GM21619 (cell line): Measurements from ENCODE around the gene EIF6.
"Not testable (repeated sequence)": the region's sequence is repeated elsewhere in the genome, so short reads cannot be mapped to it uniquely, and the experiment has no call there.

ENCODE experiments used
- ATAC-seq: cut with Tn5 transposase; IDR thresholded peaks from one replicate; pipeline ENCODE4 v1.9.1; 2021; ENCODE audit not compliant: unreplicated experiment

The EIF6 gene

DNA sequence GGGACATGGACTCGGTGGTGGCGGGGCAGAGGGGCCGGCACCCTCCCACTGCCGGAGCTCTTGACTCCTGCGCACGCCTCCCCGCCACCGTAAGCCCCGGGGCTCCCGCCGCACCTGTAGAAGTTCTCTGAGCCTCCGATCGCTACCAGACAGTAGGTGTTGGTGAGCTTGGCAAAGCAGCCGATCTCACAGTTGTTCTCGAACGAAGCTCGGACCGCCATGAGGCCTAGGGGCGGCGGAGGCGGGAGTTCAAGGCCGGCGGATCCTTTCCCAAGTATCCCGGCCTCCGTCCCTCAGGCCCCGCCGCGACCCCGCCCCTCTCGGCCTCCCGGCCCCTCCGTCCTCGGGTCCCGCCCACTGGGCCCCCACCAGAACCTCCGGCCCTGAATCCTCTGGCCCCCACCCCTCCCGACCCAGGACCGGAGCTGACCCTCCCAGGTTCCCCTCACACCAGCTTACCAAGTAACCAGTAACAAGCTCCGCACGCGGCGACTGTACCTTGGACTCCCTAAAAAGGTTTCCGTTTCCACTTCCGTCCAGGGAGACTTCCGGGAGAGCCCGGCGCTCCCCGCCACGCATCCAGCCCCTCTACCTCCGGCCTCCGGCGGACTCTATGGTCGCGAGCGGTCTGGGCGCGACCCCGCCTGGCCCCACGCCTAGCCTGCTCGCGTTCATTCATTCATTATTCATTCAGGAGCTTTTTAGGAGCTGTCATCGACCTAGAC, at the start of gene EIF6:
Gene EIF6, minus strand, starts transcription at position 506 of the 725 bp plus-strand sequence. Its CDS starts 285 bp downstream, at position 221.
- ATAC-seq: peak; percentile 79

GRCh38 chr20:35333606-35334005, 49.0 kb upstream of the EIF6 start:
- no peak for ATAC-seq

DNA sequence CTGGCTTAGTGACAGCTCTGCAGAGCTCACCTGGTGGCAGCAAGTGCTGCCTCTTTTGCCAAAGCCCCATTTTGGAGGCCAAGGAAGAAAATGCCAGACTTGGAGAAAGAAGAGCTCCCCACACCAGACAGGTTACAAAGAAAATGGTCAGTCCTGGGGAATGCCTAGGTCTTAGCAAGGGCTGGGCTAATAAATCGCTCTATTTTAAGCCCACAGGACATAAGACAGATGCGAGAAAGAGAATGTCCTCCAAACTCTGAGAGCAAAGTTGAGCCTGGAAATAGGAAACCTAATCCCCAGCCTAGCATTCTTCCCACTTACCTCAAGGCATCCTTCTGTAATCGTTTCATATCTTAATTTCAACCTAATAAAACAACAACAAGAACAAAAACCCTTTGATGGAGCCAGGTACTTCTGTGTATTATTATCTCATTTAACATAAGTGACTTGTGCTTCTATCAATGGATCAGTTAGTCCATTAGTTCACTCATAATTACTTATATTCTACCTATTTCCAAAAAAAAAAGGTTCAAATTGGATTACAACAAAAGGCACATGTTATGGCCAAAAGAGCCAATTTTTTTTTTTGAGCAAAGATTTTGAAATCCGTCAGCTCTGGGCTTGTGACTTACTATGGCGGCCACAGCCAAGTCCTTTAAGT, 48.1 kb upstream of the EIF6 start:
- no peak for ATAC-seq

DNA sequence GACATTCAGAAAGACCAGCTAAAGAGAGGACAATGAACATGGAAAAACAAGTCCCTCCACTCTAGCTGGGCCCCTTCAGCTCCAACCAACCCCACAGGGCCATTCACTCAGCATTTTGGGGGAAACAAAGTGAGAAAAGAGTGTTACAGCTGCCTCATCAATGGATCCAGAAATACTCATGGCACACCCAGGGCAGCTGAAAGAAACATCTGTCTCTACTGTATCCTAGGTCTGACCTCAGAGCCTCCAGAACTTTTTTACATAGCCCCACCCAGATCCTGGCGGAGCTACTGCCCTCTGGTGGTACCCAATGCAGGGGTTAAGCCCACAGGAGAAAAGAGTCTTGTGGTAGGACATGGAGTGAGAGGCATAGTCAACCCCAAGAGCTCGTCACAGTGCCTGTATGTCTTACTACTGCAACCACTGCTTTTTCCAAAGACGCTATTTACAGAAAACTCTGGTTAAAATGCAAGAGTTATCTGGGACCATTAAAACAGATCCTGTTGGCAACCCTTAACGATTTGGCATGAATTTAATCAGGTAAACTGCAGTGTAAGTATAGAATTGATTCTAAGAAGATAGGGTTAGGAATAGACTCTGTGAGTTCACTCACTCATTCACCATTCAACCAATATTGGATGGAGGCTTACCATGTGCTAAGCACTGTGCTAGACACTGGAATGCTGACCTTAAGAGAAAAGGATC, 45.0 kb upstream of the EIF6 start:
- ATAC-seq: no peak

GRCh38 chr20:35328689-35329088, 44.1 kb upstream of the EIF6 start:
- ATAC-seq: no peak

DNA sequence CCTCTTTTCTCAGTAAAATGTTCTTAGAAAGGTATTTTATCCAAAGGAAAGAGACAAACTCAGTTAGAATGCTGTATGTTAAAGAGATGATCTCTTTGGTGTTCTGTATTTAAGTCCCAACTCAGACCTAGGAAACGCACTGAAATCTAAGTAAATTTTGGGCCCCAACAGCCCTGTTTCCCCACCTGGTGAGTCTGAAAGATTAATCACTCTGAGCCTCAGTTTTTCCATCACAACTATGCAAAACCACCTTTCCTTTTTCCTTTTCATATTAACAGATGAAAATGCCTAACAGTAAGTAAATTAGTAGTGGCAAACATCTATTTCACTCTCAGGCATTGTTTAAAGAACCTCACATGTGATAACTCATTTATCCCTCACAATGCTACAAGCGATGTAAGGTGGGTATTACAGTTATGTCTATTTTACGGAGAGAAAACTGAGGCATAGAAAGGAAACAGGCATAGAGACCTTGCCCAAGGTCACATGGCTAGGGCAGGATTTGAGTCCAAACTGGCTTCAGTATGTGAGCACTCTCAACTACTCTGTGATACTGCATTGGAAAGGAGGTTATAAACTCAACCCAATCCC, 43.6 kb upstream of the EIF6 start:
- ATAC-seq: no peak

- no peak for ATAC-seq
These were observed 42.8 kb upstream of the EIF6 start for GRCh38 chr20:35327074-35327976.

DNA sequence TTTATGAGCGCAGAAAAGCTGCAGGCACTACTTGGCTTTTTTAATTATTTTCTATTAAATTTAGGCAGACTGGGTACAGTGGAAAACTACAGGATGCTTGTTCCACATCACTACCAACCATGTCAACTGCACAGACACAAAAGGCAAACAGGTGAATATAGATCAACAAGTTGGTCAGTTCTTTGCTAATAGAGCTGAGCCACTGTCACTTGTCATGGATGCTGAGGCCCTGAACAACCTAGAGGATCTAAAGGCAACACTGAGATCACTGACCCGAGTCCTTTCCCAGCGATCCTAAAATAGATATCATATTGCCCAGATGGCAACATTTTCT, 42.1 kb upstream of the EIF6 start:
- no peak for ATAC-seq

DNA sequence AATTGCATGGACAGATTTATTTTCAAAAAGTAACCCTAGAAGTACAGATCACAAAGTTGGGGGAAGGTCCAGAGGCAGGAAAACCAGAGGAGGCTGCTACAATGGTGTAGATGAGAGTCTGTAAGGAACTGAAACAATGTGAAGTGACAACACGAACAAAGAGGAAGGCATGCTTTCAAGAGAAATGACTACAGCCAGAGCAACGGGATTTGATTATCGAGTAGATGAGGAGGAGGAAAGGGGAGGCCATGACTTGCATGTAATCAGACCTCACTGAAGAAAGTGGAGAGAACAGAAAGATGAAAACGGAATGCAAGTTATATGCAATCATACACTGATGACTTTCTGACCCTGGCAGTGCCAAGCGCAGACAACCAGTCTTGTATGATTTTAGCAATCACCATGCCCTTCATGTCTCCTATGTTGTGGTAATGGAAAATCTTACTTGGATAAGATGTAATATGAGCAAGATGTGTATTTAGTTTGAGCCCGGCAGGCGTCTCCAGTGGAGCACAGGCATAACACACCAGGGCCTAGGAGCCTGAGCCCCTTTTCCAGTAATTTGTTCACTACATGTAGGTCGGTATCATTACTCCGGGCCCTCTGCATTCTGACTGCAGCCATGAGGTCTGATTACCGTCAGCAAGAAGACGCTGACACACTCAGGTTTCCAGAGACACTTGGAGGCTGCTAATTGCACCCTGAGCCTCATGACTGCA, 41.6 kb upstream of the EIF6 start:
- ATAC-seq: no peak

DNA sequence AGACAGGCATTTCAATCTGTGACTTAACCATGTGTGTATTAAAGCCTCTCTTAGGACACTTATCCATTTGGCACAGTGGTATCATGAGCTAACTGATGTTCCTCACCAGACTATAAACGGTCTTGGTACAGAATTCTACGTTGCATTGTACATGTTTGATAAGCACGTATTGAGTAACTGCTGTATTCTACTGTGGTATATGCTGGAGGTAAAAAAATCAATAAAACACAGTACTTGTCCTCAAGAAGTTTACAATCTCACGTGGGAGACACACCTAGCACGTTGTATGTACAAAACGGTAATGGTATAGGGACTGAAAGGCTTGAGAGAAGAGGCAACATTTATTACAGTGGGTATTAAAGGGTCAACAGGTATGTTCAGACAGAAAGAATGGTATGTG, 40.8 kb upstream of the EIF6 start:
- no peak for ATAC-seq

DNA sequence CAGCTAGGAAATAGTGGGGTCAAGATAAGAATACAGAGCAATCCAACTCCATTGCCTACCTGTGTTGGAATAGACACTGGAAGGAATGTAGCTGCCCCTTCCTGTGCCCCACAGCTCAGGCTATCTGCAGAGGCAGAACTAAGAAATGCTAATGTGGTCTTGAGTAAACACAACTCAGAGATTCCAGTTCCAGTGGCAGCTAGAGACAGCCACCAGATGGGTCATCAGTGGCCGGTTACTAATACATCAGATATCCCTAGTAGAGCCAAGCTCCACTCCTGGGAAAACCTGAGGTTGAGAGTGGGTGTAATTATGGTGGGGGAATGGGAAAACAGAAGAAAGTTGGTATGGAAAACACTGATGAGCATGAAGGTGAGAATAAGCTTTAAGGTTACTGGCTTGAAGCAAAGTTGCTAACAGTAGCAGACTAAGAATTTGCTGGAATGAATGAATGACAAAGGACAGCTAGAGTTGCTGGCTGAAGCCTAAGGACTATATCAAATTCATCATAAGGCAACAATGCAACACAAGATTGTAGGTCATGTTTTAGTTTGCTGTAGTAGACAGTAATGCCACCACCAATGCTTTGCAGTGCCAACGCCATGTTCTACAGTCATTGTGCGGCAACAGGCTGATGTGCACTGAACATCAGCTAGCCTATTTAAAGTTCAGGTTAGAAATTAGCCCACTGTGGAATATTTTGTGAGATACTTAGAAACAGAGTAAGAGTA, 36.0 kb upstream of the EIF6 start:
- ATAC-seq: no peak

GRCh38 chr20:35319871-35320197, 35.3 kb upstream of the EIF6 start:
- no peak for ATAC-seq

DNA sequence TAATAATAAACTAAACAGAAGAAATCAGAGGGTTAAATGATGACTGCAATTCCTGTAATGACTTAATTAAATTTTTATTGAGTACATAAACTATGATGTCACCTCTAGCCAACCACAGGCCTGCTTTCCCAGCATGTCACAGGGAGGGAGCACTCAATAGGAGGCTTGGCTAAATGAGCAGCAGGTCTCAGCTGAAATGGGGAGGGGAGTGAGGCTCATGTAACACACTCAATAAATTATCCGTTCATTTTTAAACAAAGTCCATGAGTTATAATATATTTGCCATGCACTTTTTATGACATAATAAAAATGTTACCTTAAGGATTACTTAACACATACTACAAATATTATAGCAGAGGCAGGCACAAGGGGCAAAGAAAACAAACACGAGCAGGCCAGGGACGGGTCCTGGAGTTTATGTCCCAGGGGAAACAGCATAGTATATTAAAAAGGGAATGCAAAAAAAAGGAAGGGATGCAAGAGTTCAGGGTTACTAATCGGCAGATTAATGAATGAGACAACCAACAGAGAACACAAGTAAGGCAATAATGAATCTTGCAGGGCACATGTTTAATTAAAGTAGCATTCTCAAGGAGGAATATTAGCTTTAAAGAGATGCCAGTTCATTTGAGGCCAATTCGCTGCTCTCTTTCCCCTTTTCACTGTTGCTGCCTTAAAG, 34.8 kb upstream of the EIF6 start:
- ATAC-seq: no peak

- no peak for ATAC-seq
These were observed 34.1 kb upstream of the EIF6 start for GRCh38 chr20:35318502-35319157.

GRCh38 chr20:35317416-35318210, 33.0 kb upstream of the EIF6 start:
- no peak for ATAC-seq

DNA sequence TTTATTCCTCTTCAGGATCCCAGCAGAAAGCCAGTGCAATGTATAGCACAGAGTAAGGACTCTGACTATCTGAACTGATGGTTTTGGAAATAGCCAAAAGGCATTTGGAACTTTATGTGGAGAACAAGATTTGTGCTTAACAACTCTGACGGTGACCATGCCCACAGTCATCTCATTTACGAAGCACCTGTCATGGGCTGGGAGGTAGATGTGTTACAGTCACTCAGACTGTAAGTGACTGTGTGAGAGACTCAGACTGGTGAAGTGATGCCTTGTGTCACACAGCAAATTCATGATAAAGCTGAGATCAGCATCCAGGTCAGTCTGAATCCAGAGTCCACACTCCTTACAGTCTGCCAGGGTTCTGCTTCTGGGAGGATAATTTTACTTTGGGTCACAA, 31.5 kb upstream of the EIF6 start:
- no peak for ATAC-seq

DNA sequence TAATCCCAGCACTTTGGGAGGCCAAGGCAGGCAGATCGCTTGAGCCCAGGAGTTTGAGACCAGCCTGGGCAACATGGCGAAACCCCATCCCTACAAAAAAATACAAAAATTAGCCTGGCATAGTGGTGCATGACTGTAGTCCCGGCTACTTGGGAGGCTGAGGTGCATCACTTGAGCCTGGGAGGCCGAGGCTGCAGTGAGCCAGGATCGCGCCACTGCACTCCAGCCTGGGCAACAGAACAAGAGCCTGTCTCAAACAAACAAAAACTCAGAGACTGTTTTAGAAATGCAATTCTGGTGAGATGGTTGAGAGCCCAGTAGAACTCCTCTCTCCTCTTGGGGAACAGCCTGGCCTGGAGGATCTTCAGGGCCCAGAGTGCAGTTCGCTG, 31.1 kb upstream of the EIF6 start:
- not testable (repeated sequence) for ATAC-seq
